Osteocyte (in vitro differentiated cells): Measurements from ENCODE around the gene ABCC8. TPM values are rescaled to one million over a fixed set of nuclear protein-coding genes. Genes with fewer than 3 reads are reported as not detected.

Experiments
- DNase-seq: peaks from one replicate; pipeline ENCODE4 v3.0.0; 2021; ENCODE audit warnings: mixed read lengths; ENCODE audit not compliant: unreplicated experiment; ENCODE audit errors: extremely low spot score
- H3K27ac Mint-ChIP-seq: one replicate; pipeline ENCODE4 v1.8.0; 2021; ENCODE audit warnings: mild to moderate bottlenecking, mixed read lengths; ENCODE audit not compliant: unreplicated experiment
- H3K27me3 Mint-ChIP-seq: one replicate; pipeline ENCODE4 v1.8.0; 2021; ENCODE audit warnings: mixed read lengths; ENCODE audit not compliant: unreplicated experiment
- H3K36me3 Mint-ChIP-seq: one replicate; pipeline ENCODE4 v1.8.0; 2021; ENCODE audit warnings: mixed read lengths; ENCODE audit not compliant: unreplicated experiment
- H3K4me1 Mint-ChIP-seq: one replicate; pipeline ENCODE4 v1.8.0; 2021; ENCODE audit warnings: mixed read lengths; ENCODE audit not compliant: unreplicated experiment
- H3K4me3 Mint-ChIP-seq: one replicate; pipeline ENCODE4 v1.8.0; 2021; ENCODE audit warnings: mild to moderate bottlenecking, moderate library complexity, mixed read lengths; ENCODE audit not compliant: unreplicated experiment
- H3K9me3 Mint-ChIP-seq: one replicate; pipeline ENCODE4 v1.8.0; 2021; ENCODE audit warnings: mixed read lengths; ENCODE audit not compliant: unreplicated experiment
- CTCF ChIP-seq: fragments of 200-600 bp; sonication (generic); IDR thresholded peaks from 2 replicates; pipeline ENCODE4 v1.5.0; 2021; ENCODE audit warnings: antibody characterized with exemption, mild to moderate bottlenecking, moderate library complexity
- total RNA-seq: library from RNA; stranded (reverse); gene quantifications from 2 replicates; pipeline ENCODE4 v1.2.1, GENCODE V29; 2021

The ABCC8 gene
- total RNA-seq, 1 donor from 2014 or later = not detected

GRCh38 chr11:17386331-17387084, 90.1 kb downstream of the ABCC8 start:
- no peaks in the 10 kb centered on the region for H3K9me3 Mint-ChIP-seq
- no peak overlapping the region for H3K4me3 Mint-ChIP-seq
- H3K4me1 Mint-ChIP-seq = peaks cover 3% of the 10 kb centered on the region
- no peak overlapping the region for H3K27ac Mint-ChIP-seq
- DNase-seq = no peak
- H3K36me3 Mint-ChIP-seq = no peaks in the 10 kb centered on the region
- peaks cover 19% of the 10 kb centered on the region for H3K27me3 Mint-ChIP-seq
- TF ChIP-seq CTCF = peak; percentile 54

- H3K9me3 Mint-ChIP-seq = no peaks in the 10 kb centered on the region
- H3K27ac Mint-ChIP-seq = no peak overlapping the region
- no peak for DNase-seq
- no peak overlapping the region for H3K4me3 Mint-ChIP-seq
- peaks cover 13% of the 10 kb centered on the region for H3K27me3 Mint-ChIP-seq
- H3K4me1 Mint-ChIP-seq = peaks cover 3% of the 10 kb centered on the region
- TF ChIP-seq CTCF = no peak
- H3K36me3 Mint-ChIP-seq = no peaks in the 10 kb centered on the region
Measured at GRCh38 chr11:17385926-17386325, 90.7 kb downstream of the ABCC8 start.

GRCh38 chr11:17385492-17385891, 91.2 kb downstream of the ABCC8 start:
- peaks cover 12% of the 10 kb centered on the region for H3K27me3 Mint-ChIP-seq
- no peak for TF ChIP-seq CTCF
- no peaks in the 10 kb centered on the region for H3K9me3 Mint-ChIP-seq
- H3K27ac Mint-ChIP-seq = no peak overlapping the region
- no peaks in the 10 kb centered on the region for H3K36me3 Mint-ChIP-seq
- peaks cover 3% of the 10 kb centered on the region for H3K4me1 Mint-ChIP-seq
- no peak for DNase-seq
- no peak overlapping the region for H3K4me3 Mint-ChIP-seq

GRCh38 chr11:17384002-17384511, 92.6 kb downstream of the ABCC8 start:
- Mint-ChIP-seq H3K27me3 (peaks cover 6% of the 10 kb centered on the region), H3K4me3 (no peak overlapping the region), H3K4me1 (peaks cover 2% of the 10 kb centered on the region), H3K36me3 (peaks cover 3% of the 10 kb centered on the region), H3K9me3 (no peaks in the 10 kb centered on the region), H3K27ac (no peak overlapping the region)
- DNase-seq = peak; percentile 90
- peak; percentile 90 for TF ChIP-seq CTCF

- Mint-ChIP-seq H3K27me3 (peaks cover 6% of the 10 kb centered on the region), H3K4me1 (no peaks in the 10 kb centered on the region), H3K9me3 (peaks cover 2% of the 10 kb centered on the region), H3K36me3 (peaks cover 4% of the 10 kb centered on the region), H3K27ac (no peak overlapping the region), H3K4me3 (no peak overlapping the region)
- no peak for TF ChIP-seq CTCF
- DNase-seq = no peak
Measured at GRCh38 chr11:17383461-17383860, 93.2 kb downstream of the ABCC8 start.
